HEK293 (cell line): ENCODE results near the gene SMIM5.

Source experiments
- TF ChIP-seq, protein P1 (sequence below): fragments of 450-650 bp; formaldehyde crosslinking; IDR thresholded peaks from 2 replicates; pipeline ENCODE4 v1.5.1; 2017; ENCODE audit warnings: missing biosample characterization, missing genetic modification characterization
- TF ChIP-seq, protein P2 (sequence below): fragments of 450-650 bp; formaldehyde crosslinking; IDR thresholded peaks from 2 replicates; pipeline ENCODE4 v1.5.1; 2016; ENCODE audit warnings: missing biosample characterization, missing genetic modification characterization

DNA sequence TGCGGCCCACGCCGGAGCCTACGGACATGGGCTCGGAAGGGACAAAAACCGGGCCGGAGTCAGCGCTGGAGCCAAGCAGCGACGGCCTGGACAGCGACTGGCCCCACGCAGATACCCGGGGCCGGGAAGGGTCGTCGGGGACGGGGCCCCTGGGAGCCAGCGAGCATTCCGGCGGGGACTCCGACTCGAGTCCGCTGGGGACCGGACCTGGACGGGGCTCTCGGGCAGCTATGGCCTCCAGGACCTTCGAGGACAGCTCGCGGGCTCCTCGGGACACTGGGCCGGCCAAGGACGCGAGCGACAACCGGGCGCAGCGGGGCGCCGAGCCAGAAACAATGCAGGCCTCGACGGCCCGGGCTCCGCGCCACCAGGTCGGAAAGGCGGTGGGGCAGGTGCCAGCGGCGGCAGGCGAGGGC, 44.6 kb upstream of the SMIM5 start:
- TF ChIP-seq, protein P1, sequence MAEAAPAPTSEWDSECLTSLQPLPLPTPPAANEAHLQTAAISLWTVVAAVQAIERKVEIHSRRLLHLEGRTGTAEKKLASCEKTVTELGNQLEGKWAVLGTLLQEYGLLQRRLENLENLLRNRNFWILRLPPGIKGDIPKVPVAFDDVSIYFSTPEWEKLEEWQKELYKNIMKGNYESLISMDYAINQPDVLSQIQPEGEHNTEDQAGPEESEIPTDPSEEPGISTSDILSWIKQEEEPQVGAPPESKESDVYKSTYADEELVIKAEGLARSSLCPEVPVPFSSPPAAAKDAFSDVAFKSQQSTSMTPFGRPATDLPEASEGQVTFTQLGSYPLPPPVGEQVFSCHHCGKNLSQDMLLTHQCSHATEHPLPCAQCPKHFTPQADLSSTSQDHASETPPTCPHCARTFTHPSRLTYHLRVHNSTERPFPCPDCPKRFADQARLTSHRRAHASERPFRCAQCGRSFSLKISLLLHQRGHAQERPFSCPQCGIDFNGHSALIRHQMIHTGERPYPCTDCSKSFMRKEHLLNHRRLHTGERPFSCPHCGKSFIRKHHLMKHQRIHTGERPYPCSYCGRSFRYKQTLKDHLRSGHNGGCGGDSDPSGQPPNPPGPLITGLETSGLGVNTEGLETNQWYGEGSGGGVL (tag by site-specific recombination) = no peak
- TF ChIP-seq, protein P2, sequence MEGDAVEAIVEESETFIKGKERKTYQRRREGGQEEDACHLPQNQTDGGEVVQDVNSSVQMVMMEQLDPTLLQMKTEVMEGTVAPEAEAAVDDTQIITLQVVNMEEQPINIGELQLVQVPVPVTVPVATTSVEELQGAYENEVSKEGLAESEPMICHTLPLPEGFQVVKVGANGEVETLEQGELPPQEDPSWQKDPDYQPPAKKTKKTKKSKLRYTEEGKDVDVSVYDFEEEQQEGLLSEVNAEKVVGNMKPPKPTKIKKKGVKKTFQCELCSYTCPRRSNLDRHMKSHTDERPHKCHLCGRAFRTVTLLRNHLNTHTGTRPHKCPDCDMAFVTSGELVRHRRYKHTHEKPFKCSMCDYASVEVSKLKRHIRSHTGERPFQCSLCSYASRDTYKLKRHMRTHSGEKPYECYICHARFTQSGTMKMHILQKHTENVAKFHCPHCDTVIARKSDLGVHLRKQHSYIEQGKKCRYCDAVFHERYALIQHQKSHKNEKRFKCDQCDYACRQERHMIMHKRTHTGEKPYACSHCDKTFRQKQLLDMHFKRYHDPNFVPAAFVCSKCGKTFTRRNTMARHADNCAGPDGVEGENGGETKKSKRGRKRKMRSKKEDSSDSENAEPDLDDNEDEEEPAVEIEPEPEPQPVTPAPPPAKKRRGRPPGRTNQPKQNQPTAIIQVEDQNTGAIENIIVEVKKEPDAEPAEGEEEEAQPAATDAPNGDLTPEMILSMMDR (tag by site-specific recombination) = no peak
